Astrocyte (in vitro differentiated cells and primary cell): Measurements from ENCODE around the gene NF2.

Experiments
- CTCF ChIP-seq: IDR thresholded peaks from 2 replicates; pipeline ENCODE4 v1.5.1; 2011; ENCODE audit warnings: low read depth, mild to moderate bottlenecking, inconsistent platforms, low read length, moderate library complexity; ENCODE audit not compliant: insufficient read depth
- EZH2 ChIP-seq: IDR thresholded peaks from 2 replicates; pipeline ENCODE4 v1.6.1; 2012; ENCODE audit warnings: mild to moderate bottlenecking, low read length, inconsistent platforms; ENCODE audit not compliant: insufficient read depth

DNA sequence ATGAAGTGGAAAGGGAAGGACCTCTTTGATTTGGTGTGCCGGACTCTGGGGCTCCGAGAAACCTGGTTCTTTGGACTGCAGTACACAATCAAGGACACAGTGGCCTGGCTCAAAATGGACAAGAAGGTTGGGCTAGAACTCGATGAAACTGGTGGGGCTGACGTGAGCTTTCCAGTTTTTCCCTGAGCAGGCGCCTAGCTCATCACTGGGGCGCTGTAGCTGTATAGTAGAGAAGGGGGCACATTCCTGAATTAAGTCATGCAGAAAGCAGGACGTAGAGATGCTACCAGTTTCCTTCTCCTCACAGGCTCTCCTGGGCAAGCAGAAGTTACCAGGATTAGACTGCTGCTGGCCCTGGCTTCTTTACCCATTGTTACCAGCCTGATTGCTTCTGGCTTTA lies 33.3 kb downstream of the NF2 start:
- no peak for TF ChIP-seq CTCF
- no peak for TF ChIP-seq EZH2
